NCI-H2107 (cell line): ENCODE results near the gene STC2.
A peak's percentile ranks its signal among the peaks of the same experiment; 100 is the strongest.
"Not testable (repeated sequence)": the region's sequence is repeated elsewhere in the genome, so short reads cannot be mapped to it uniquely, and the experiment has no call there.

Experiments used
- DNase-seq: peaks from one replicate; lab custom pipeline; 2025; lab: John Stamatoyannopoulos, UW

The STC2 gene

DNA sequence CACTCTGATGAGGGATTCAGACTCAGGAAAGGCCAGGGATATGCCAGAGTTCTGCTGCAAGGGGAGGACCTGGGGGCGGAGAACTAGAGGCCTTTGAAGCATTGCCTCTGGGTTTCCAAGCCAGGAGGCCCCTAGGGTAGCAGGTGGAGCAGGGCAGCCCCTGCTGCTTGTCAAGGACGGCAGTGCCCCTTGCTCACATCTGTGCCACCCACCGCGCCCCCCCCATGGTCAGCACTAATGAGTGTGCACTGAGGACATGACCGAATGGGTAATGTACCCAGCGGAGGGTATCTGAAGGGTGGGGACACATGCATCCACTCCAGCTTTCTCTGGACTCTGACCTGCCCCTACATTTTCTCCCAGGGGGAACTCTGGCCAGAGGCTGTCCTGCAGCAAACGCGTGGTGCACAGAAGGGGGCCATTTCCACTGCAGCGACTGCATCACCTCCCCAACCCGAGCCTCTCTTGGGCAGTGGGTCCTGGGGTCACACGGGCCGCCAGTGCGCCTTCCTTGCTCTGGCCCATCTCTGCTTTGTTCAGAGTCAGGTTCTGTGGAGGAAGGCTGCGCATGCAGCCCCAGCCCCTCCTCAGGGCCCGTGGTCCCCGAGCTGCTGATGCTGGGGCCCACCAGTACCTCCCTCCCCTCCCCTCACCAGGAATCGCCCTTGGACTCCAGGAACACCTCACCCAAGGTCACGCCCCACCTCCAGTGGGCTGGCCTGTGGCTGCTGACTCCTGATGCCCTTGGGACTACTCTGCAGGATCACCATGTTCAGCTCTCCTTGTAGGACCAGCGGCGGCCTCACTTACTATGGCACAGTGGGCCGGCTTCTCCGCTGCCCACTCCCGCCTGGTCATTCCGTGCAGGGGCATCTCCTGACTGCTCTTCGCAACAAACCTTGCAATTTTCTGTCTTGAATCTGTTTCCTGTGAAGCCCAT is 31.2 kb downstream of the STC2 start:
- no peak for DNase-seq

DNA sequence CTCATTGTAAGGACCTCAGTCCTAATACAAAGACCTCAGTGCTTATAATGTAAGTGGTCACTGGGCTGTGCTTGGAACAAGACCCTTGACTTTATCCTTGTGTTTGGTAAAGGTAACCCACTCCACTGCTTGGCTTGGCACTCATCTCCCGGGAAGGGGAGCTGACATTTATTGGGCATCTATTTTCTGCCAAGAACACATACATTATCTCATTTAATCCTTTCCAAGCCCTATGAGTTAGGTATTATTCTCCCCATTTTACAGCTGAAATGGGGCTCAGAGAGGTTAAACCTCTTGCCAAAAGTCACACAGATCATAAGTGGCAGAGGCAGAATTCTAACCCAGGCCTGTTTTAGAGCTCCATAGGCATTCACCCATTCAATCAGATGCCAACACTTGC is 32.4 kb downstream of the STC2 start:
- DNase-seq: no peak

DNA sequence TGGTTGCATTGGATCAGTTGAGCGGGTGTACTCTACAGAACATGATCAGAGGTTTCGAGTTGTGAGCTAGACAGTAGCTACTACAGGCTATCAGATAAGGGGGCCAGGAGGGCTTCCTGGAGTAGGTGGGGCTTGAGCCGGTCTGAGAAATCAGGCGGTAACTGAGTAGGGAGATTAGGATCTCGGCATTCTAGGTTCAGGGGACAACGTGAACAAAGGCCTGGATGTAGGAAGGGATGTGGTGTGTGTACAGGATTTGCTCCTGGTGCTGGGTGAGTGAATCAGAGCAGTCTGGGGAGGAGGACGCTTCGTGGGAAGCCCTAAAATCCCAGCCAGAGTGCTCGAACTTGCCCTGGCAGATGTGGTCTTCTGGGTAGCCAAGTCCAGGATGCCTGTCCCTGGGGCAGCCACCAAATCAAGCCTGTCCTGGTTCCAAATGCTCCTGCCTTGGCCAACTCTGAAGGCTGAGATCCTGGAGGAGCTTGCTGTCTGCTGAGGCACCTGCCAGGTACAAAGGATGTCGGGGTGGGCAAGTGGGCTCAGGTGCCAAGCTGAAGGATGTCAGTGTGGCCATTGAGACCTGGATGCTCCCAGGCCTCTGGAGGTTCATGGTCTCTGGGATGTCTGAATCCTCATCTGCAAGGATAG is 33.4 kb downstream of the STC2 start:
- no peak for DNase-seq

DNA sequence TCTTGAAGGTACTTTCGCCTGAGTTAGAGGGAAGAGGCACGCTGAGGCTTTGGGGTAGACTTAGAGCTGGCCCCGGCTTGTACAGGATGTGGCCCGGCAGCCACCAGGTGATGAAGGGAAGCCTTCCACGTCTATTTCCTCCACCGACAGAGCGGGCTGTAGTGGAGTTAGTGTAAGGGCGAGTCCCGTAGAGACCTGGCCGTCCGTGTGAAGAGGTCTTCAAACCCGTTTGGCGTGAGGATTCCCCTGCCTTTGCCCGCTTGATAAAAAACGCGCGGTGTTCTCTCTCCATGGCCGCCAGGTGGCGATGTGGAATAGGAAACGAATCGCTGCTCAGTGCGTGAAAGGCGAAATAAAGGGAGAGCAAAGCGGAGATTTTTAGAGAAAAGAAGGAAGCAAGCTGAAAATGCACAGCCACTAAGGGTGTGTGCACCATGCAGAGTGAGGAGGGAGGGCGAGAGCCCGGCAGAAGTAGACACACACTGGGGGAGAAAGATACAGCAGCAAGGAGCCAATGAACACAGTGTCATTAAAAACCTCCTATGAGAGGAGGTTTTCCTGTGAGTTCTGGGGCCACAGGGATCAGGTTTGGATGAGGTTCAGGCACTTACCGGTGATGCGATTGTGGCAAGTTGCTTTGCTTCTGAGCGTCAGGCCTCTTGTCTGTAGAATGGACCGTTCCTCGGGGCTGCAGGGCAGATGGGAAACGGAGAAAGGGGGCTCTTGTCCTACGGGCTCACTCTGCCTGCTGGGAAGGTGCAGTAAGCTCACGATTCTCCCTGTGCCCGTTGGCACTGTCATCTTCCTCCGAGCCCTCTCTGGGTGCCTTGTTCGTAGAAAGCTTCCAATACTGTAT is 34.2 kb downstream of the STC2 start:
- DNase-seq: peak; percentile 7

DNA sequence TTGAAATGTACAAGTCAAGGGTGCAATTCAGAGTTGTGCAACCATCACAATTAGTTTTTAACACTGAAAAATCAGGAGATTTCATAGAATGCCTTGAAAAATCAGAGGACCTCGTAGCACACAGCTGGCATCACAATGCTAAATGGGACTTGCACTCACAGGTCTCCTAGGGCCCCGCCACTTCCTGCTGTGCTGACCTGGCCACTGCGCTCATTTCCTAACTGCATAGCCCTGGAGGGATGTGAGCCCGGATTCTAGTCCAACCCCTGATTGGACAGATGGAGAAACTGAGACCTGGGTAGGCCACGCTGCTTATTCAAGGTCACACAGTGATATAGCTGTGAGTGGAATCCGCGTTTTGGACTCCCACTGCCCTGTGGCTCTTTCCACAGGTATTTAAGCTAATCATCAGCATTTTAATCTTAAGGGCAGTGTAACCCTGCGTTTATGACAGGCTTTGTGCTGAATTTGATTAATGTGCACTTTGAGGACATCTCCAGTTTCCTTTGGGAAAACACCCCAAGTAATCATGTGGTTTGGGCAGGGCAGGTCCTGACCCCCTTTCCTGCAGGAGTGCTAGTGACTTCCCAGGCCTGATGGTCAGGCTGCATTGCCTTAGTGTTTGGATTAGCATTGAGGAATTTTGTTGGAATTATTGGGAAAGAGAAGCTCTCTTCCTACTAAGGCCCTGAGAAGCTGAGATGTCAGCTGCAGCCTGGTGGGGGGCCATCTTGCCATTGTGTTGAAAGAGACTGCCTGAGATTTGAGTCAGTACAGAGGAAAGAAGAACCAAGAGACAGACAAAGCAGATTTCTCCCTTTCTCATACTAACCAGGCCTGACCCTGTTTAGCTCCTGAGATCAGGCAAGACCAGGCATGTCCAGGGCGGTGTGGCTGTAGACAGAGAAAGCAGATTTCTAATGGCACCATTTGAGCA is 36.2 kb downstream of the STC2 start:
- no peak for DNase-seq

DNA sequence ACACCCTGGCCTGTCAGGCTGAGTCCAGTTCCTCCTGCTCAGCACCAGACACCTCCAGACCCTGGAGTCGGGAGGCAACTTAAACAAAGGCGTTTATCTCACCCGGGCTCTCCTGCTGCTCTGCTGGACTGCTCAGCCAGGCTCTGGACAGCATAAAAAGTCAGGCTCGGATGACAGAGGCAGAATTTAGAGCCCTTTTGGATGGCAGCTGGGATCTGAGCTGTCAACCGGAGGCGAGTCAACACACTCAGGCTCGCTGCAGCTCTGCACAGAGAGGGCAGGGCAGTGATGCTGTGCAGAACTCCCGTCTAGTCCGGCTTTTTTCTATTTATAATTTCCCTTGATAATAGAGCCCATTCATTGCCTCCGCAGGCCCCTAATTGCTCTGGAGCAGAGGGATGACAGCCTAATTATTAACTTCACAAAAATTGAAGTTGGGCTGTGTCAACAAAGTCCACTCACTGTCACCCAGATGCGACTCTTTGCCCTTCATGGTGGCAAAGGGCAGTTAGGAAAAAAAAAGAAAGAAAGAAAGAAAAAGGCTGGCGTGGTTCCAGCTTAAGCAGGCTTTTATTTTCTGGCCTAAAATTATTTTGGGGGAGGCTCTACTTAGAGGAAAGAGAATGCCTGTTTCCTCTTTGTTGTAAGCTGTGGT is 37.6 kb downstream of the STC2 start:
- DNase-seq: no peak

DNA sequence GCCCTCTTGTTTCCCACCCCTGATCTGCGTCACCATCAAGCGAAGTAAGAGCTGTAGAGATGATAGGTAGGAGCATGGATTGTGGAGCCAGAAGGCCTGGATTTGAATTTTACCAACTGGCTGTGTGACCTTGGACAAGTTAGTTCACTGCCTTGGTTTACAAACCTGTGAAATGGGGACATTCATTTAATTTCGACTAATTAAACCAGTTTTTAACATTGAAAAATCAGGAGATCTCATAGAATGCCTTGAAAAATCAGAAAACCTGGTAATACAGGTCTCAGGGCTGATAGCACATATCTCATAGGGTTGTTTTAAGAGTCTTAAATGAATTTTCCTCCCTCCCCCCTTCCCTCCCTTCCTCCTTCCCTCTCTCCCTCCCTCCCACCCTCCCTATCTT is 38.8 kb downstream of the STC2 start:
- DNase-seq: no peak

DNA sequence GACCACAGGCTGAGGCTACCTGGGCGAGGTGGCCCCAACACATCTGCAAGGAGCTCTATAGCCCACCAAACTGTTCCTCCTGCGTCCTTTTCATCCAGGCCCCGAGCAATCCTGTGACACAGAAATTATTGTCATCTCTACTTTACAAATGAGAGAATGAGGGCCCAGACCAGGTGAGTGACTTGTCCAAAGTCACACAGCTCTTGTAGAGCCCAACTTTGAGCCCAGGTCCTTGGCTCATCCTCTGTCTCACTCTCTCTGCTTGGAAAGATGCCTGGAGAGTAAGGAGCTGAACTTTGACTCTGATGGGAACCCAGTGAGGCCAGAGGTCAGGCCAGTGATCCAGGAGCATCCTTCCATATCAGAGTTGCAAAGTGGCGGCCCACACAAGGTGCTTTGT is 39.6 kb downstream of the STC2 start:
- no peak for DNase-seq

DNA sequence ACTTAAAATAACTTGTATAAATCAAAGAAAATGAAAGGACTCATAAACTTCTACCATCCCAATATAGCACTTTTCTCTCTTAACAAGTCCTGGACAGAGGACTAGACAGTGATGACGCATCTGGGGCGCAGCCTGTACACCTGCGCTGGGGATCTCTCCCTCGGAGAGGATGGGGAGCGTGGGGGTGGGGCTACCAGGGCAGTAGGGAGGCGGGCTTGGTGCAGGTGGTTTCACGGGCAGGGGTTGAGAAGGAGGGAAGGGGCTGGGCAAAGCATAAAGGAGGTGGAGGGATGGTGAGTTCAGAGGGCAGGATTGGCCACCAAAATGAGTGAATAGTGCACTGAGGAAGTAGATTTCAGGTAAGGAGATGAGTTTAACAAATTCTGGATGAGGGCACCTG is 41.1 kb downstream of the STC2 start:
- no peak for DNase-seq

DNA sequence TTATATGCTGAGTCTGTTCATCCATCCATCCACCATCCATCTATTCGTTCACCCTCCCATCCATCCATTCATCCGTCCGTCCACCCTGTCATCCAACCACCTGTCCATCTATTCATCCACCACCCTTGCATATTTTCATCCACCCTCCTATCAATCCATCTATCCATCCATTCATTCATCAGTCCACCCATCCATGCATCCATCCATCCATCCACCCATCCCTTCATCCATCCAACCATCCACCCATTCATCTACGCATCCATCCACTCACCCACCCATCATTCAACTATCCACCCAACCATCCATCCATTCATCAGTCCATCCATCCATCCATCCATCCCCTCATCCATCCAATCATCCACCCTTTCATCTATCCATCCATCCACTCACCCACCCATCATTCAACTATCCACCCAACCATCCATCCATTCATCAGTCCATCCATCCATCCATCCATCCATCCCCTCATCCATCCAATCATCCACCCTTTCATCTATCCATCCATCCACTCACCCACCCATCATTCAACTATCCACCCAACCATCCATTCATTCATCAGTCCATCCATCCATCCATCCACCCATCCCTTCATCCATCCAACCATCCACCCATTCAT is 43.8 kb downstream of the STC2 start:
- DNase-seq: not testable (repeated sequence)

DNA sequence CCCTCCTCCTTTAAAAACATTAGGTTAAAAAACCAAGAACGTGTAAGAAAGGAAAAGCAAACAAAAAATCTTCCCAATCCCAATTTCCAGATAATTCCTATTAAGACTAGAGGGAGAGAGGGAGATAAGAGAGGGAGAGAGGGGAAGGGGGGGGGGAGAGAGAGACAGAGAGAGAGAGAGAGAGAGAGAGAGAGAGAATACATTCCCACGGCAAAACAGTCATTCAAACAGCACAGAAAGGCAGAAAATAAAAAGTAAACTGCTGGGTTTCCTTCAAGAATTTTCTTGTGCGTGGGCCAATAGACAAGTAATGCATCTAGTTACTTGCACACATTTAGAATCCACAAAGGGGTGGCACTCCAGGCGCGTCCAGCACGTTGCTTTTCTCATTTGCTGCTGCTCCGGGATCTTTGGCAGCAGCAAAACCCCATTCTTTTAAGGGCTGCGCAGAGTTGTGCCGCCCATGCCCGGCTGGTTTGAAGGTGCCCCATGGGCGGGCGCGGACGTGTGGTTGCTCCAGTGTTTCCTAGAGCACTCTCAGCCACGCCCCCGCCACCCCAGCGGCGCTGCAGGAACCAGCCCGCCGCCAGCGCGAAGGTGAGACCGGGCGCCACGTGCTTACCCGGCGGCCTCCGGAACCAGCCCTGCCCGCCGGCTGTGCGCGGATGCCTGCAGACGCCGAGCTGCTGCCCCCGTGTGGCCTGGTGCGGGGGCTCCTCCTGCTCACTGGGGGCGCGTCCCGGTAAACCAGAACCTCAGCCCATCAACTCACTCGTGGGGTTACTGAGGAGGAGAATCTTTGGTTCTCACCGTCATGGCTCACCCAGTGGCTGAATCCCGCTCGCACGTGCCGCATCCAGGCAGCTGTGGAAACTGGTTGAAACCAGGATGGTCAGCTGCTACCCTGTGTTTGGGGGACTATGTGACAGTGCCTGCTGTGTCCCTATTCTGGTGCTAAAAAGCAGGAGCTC is 44.6 kb downstream of the STC2 start:
- peak; percentile 11 for DNase-seq

DNA sequence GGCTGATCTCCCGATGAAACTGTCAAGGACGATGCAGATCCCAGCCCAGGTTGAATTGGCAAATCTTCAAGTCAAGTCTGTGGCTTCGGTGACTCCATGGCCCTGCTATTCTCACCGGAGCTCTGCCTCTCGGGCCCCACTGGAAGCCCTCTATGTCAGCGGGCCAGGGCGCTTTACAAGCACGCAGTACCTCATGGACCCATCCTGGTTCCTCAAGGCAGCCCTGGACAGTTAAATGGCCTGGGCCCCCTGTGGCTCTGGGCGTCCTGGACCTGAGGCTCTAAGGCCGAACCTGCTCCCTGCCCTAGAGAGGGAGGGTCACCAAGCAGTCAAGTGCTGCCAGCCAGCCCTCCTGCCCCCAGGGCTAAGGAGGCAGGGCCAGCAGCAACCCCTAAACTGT is 45.3 kb downstream of the STC2 start:
- DNase-seq: no peak

DNA sequence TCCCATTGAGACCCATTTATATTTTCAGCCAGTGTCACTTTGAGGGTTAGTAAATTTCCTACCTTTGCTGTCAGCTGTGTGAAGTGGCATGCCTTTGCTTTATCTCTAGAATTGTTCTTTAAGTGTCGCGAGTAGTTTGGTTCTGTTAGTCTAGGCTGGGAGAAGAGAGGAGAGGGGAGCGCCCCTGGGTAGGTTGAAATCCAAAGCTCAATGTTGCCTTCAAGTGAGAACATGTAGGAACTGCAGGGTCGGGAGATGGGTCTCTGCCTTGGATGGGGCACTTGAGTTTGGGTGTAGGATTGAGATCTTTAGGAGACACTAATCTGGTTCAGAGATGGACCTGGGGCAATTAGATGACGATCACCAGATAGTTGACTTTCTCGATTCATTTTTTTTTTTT is 46.3 kb downstream of the STC2 start:
- no peak for DNase-seq

DNA sequence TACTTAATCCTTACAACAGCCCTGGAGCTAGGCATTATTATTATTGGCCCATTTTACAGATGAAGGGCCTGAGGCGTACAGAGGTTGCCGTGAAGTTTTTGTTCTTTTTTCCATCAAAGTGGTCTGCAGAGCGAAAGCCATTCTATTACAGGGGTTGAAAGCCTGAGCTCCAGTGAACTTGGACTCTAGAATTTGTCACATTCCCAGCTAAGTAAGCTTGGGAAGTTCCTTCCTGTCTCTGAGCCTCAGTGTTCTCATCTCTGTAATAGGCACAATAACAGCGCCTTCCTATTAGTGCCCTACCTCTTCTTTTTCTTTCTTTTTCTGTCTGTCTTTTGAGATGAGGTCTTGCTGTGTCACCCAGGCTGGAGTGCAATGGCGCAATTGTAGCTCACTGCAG is 49.0 kb downstream of the STC2 start:
- DNase-seq: no peak

DNA sequence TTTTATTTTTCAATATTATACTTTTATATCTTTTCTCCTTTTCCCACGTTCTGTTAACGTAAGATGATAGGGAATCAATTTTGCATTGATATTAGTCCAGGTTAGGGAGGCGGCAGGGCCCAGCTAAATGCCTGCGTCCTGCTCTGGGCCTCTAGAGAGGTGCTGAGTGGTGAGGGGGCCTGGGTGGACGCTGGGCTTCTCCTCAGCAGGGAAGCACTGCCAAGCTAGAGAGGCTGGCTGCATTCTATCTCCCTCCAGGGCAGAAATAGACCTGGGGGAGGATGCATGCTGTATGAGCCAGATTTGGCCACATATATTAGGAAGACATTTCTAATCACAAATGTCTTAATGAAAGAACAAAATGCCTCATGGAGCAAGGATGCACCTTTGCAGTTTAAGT is 49.6 kb downstream of the STC2 start:
- no peak for DNase-seq

DNA sequence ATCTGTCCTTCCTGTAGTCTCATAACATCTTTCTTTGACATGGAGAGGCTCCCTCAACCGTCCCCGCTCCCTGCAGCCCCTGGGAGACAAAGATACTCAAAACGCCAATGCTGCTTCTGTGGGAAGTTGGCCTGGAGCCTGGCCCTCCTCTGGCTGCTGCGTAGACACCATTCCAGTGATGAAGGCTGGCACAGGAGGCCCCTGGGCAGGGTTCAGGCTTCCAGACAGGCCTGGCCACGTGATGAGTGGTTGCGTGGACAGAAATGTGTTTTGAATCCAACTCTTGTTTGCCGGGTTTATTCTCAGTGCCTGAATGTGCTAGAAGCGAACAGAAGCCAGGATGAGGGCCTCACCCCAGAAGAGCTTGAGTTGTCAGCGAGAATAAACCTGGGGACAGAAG is 50.0 kb downstream of the STC2 start:
- no peak for DNase-seq

DNA sequence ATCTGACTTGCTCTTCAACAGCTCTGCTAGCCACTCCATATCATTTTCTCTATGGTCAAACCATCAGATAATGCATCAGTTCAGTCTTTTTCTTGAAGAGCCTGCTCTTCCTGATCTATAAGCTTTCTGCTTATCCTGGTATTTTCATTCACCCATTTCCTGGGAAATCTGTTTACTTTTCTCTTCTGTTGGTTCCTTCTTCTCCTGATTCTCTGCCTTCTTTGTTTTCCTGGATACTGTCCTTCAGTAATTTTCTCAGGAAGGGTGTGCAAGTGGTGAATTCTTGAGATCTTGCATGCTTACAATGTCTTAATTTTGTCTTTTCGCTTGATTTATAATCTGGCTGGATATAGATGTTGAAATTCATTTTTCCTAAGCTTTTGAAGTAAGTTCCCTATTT is 53.4 kb downstream of the STC2 start:
- no peak for DNase-seq

DNA sequence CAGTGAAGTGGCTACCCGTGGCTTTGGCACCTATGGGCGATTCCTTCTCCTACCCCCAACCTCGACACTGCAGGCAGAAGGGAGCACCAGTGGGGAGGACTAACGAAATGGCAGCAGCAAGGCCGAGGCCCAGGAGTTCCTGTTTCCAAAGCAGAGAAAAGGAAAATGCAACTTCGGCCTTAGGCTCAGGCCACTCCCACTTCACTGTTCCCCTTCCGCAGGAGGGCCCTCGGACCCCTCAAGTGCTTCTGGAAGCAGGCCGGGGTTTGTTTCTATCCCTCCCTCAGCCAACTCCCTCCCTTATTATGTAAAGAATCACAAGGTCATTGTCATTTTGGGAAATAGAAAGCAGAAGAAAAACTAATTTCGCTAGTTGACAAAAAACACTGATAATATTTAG is 56.8 kb downstream of the STC2 start:
- DNase-seq: no peak

DNA sequence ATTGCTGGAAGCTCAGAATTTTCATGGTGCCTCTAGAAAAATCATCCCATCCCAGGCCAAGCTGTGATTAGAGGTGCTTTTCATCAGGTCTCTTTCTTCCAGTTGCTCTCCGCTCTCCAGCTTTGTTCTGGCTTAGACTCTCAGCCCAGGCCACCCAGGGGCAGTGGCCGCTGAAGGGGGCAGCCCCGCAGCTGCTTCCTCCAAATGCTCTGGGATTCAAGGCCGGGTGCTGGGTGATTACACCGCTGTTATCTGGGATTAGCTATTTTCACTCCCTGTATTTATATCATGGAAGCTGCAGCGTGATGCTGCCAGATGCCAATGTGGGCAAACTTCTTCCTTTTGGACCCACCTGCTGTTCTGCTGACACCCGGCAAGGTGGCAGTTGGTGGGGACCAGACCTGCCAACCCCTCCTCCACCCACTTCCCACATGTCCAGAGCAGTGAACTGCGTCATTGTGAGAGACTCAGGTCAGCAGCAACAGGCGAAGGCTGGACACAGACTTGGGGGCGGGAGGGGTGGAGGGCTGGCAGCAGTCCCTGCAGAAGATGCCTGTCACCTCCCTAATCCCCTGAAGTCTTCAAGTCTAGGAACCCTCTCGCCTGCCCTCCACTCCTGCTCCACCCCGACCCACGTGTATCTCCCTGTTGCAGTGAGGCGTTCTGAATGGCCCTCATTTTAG is 59.3 kb downstream of the STC2 start:
- no peak for DNase-seq
